HG02884 (cell line): ENCODE results near the gene NME3.
"Not testable (repeated sequence)": the region's sequence is repeated elsewhere in the genome, so short reads cannot be mapped to it uniquely, and the experiment has no call there.

Experiments
- ATAC-seq: cut with Tn5 transposase; IDR thresholded peaks from one replicate; pipeline ENCODE4 v1.9.1; 2021; ENCODE audit warnings: mild to moderate bottlenecking, moderate library complexity; ENCODE audit not compliant: unreplicated experiment

The NME3 gene

DNA sequence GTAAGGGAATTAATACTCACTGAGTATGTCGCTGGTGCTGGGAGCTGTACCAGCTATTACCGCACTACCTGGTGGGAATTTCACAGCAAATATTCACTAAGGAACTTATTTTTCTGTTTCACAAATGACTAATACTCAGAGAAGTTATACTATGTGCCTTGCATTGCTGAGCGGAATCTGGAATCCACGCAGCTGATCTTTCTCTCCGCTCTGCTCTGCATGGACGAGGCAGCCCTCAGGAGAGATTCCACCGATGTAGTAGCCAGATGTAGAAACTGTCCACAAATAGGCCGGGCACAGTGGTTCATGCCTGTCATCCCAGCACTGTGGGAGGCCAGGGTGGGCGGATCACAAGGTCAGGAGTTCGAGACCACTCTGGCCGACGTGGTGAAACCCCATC lies 17.1 kb downstream of the NME3 start:
- no peak for ATAC-seq

DNA sequence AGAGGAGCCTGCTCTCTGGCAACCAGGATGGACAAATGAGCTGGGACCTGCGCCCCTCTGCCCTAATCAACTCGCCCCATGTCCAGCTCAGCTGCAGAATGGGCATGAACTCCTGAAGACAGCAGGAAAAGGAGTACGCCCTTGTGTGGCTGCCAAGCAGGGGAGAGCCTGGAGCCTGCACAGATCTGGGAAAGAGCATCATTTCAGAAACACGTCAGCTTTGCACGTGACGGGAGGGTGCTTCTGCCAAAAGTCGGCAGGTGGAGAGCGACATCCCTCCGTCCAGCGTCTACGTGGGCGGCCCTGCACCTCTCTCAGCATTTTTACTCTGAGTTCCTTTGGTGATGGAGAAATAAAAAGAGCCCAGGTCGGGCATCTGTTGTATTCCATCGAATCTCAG lies 18.5 kb downstream of the NME3 start:
- ATAC-seq = no peak

GRCh38 chr16:1751946-1752345 lies 19.4 kb downstream of the NME3 start:
- no peak for ATAC-seq

GRCh38 chr16:1749152-1750117 lies 21.9 kb downstream of the NME3 start:
- ATAC-seq = no peak

DNA sequence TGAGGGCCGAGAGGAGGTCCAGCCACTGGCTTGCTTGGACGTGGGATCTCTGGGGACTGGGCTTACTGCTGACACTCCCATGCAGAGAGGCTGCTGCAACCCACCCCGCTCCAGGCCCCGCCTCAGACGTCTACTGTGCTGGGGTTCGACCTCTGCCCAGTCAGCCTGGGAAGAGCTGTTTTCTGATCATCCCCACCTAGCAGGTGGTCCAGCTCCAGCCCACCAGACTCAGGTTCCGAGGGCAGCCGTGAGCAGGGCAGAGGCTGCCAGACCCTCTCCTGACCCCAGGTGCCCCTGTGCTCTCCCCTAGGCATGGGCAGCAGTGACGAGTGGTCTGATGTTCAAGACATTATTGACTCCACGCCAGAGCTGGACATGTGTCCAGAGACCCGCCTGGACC lies 23.4 kb downstream of the NME3 start:
- no peak for ATAC-seq

GRCh38 chr16:1746693-1747195 lies 24.6 kb downstream of the NME3 start:
- no peak for ATAC-seq

GRCh38 chr16:1745900-1746692 lies 25.2 kb downstream of the NME3 start:
- no peak for ATAC-seq

DNA sequence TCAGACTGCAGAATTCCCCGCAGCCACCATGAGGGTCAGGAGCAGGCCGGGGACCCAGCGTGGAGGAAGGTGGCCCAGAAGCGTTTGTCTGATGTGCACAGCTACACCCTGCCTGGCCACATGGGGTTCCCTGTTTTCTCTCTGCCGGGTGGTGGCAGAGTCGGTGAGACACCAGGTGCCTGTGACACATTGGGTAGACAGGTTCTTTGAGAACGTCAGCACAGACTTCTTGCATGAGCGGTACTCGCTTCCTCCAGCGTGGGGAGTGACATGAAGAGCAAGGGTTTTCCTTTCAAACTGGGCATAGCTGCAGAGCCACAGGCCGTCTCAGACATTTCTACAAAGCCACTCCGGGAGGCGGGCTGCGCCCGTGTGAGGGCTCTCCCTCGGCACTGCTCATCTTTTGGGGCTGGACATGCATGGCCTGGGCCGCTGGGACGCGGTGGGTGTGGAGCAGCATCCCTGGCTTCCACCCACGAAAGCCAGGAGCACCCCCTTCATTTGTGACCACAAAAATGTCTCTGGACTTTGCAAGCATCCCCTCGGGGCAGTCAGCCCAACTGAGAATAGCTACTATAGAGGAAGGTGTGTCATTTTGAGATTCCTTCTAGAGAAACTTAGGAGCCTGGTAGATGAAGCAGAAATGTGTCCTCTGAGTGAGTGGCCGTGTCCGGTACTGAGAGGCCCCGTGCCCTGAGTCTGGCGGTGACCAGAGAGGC lies 26.0 kb downstream of the NME3 start:
- no peak for ATAC-seq

- ATAC-seq = no peak
These were observed 27.0 kb downstream of the NME3 start for GRCh38 chr16:1744338-1744840.

DNA sequence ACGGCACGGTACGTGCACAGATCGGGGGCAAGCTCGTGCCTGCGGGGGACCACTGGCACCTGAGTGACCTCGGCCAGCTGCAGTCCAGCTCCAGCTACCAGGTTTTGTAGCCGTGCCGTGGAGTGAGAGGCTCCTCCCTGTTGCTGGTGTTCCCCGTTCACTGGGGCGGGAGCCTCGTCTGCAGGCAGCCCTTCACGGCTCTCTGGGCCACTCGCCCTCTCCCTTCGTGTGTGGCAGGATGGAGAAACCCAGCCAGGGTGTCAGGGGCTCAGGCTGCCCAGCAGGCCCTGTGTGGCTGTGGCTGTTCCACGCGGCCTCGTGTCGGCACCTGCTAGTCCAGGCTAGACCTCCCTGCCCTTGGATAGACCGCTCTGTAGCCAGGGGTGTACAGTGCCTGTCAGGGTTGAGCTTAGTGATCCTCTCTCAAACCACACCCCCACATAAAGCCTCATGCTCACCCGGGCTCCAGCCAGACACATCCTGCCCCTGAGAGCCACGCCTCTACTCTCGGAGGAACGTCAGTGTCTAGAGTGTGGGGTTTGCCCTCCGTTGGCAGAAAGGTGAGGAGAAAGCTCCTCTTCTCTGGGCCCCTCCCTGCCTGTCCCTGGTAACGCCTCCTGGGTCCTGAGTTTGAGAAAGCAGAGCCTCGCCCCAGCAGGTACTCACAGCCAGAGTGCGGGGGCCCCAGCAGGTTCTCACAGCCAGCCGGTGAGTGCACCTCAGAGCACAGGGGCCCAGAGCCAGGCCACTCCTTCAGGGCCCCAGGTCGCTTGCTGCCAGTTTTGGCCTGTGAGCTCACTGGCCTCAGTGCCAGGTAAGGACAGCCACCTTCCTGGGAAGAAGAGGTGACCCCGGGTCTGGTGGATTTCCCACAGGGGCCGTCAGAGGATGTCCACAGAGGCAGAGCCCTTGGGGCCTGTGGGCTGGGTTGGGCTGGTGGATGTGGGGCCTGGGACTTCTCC lies 27.7 kb downstream of the NME3 start:
- ATAC-seq = no peak

- ATAC-seq = no peak
These were observed 29.7 kb downstream of the NME3 start for GRCh38 chr16:1741553-1742165.

DNA sequence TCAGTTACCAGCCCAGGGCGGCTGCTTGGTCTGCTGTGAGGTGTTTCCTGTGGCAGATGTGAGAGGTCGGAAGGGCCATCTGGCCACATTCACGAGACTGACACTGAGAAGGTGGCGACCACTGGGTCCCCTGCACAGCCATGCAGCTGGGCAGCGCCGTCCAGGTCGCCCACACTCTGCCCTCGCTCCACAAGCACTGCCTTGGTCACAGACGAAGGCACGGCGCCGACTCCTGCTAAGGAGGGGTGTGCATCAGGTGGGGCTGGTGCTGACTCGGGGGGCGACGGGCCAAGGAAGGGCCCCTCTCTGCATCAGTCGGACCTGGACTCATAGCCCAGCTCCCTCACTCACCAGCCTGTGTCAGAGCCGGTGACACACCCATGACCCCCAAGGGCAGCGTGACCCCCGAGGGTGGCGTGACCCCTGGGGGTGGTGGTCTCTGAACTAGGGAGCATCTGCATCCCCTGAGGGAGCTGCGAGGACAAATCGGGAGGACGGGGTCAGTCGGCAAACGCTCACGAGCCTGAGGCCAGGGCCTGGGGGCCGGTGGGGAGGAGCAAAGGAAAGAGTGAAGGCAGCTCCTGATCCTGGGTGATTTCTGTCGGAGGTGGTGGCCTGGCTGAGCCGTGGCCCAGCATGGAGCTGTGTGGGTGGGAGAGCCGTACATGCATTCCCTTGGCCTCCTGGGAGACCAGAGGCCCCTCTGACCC lies 30.4 kb downstream of the NME3 start:
- ATAC-seq = no peak

- no peak for ATAC-seq
These were observed 31.1 kb downstream of the NME3 start for GRCh38 chr16:1740234-1740633.

DNA sequence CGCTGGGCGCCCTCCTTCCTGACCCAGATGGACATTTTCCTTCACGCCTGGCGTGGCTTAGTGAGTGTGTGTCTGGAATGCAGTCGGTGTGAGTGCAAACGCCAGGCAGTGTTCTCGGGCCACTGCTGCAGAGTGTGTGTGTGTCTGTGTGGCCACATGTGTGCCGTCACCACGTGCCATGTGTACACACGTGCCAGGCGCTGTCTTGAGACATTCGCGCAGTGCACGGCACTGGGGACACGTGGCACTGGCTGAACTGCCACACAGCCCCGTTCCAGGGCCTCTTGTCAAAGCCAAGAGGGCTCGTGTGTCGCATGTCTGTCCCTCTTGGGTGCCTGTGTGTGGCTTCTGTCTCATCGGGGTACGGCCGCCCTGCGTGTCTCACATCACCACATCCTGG lies 36.5 kb downstream of the NME3 start:
- no peak for ATAC-seq

DNA sequence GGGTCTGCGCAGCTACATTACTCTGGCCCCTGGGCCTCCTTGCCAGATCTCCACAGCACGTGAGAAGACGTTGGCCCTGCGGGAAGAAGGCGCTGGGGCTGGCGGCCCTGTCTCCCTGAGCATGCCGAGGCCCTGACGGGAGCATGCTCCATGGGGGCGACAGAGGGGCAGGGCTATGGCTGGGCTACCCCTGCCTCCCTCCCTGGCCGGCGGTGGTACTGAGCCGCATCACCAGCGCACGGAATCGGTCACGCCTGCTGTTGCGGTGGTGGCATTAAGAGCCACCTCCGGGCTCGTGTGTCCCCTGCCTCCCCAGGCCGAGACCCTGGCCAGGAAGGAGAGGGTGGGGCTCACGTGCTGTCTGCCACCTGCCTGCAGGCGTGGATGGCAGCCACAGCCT lies 37.2 kb downstream of the NME3 start:
- no peak for ATAC-seq

DNA sequence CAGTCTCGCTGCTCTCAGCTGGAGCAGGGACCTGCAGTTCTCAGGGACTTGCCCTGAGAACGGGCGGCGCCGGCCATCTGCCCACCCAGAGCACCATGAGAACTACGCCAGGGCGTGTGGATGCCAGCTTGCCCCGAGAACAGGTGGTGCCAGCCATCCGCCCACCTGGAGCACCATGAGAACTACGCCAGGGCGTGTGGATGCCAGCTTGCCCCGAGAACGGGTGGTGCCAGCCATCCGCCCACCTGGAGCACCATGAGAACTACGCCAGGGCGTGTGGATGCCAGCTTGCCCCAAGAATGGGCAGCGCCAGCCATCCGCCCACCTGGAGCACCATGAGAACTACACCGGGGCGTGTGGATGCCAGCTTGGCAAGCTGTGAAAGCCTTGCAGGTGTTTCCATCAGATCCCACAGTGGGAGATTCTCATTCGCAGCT lies 38.8 kb downstream of the NME3 start:
- not testable (repeated sequence) for ATAC-seq

DNA sequence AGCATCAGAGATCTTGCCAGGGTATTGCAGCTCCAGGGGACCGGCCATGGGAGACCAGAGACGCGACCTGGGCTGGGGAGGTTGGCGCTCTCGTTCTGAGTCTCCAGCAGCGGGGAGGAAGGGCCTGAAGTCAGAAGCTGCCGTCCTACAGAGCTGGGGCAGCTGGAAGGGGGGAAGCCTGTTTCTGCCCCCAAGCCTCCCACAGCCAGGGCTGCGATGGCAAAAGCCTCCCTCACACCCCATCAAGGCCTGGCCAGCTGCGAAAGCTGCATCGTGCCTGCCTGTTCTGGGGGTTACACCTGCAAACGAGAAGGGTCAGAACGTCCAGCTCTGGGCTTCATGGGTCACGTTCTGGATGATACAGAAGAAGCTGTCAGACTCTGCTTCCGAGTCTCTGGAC lies 39.3 kb downstream of the NME3 start:
- no peak for ATAC-seq

DNA sequence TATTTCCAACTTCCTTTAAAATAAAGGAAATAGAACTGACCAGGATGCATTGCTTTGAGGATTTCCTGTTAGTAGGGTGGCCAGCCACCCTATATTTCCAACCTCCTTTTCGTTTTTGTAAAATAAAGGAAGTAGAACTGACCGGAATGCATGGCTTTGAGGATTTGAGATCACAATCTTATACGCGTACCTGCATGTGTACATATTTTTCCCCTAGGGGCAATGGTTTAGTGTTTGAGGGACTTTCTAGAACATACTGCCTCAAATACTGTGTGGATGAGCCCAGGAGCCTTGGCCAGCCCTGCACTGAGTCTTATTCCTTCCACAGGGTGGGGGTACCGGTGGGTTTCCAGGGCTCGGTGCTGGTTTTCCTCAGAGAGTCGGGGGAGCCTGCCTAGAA lies 39.7 kb downstream of the NME3 start:
- no peak for ATAC-seq

DNA sequence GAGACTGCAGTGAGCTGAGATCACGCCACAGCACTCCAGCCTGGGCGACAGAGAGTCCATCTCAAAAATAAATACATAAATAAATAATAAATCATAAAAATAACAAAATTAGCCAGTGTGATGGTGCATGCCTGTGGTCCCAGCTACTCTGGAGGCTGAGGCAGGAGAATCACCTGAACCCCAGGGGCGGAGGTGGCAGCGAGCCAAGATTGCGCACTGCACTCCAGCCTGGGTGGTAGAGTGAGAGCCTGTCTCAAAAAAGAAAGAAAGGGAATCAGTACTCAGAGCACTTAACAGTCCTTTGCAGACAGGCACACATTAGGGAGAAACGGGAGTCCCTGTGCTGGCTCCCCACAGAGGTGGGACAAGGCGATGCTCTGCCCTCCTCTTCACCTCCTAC lies 40.3 kb downstream of the NME3 start:
- no peak for ATAC-seq
